Caco-2 (cell line): ENCODE results near the gene MRPL33. TPM values are rescaled to one million over a fixed set of nuclear protein-coding genes. Genes with fewer than 3 reads are reported as not detected.

Source experiments
- BruUV-seq: library from RNA; stranded (reverse); fragments of 400-500 nt; replicated peaks from 2 replicates; lab custom pipeline; 2021; lab: Mats Ljungman, UMichigan
- CTCF ChIA-PET: fragments of 300-600 bp; sonication (Branson Sonifier 250); formaldehyde crosslinking; loops from one replicate; lab custom pipeline; 2022; ENCODE audit warnings: antibody characterized with exemption; lab: Charles Lee
- POLR2A ChIA-PET: fragments of 300-600 bp; sonication (Branson Sonifier 250); formaldehyde crosslinking; loops from one replicate; lab custom pipeline; 2022; ENCODE audit warnings: antibody characterized with exemption; lab: Charles Lee
- DNase-seq, 2 experiments: peaks; one replicate each; pipeline versions ENCODE4 v3.0.0 to v3.0.0-alpha.2; 2020 to 2022
- H3K27me3 ChIP-seq: replicated peaks from 2 replicates; pipeline ENCODE4 v1.6.0; 2011; ENCODE audit warnings: low read length; ENCODE audit not compliant: control insufficient read depth, insufficient read depth
- H3K36me3 ChIP-seq: 2 replicates; pipeline ENCODE4 v1.5.1; 2011; ENCODE audit warnings: low read length; ENCODE audit not compliant: control insufficient read depth, insufficient read depth
- H3K4me1 ChIP-seq: fragments of 250-450 bp; sonication (Bioruptor Pico); 2 replicates; pipeline ENCODE4 v1.5.1; 2020; ENCODE audit warnings: mild to moderate bottlenecking
- H3K4me3 ChIP-seq: 2 replicates; pipeline ENCODE4 v1.5.1; 2011; ENCODE audit warnings: low read depth, mild to moderate bottlenecking, control low read depth, low read length
- H3K9me3 ChIP-seq: fragments of 250-450 bp; sonication (Bioruptor Pico); 2 replicates; pipeline ENCODE4 v1.5.1; 2020; ENCODE audit warnings: mild to moderate bottlenecking, moderate library complexity
- H3K27ac Mint-ChIP-seq: one replicate; pipeline ENCODE4 v1.8.0; 2022; ENCODE audit warnings: mixed read lengths; ENCODE audit not compliant: unreplicated experiment
- H3K27me3 Mint-ChIP-seq: one replicate; pipeline ENCODE4 v1.8.0; 2022; ENCODE audit warnings: mixed read lengths; ENCODE audit not compliant: insufficient read depth, unreplicated experiment
- H3K36me3 Mint-ChIP-seq: one replicate; pipeline ENCODE4 v1.8.0; 2022; ENCODE audit warnings: mild to moderate bottlenecking, mixed read lengths; ENCODE audit not compliant: insufficient read depth, unreplicated experiment
- H3K4me1 Mint-ChIP-seq: one replicate; pipeline ENCODE4 v1.8.0; 2022; ENCODE audit warnings: low read depth, mixed read lengths; ENCODE audit not compliant: unreplicated experiment
- H3K4me3 Mint-ChIP-seq: one replicate; pipeline ENCODE4 v1.8.0; 2022; ENCODE audit warnings: mild to moderate bottlenecking, moderate library complexity, mixed read lengths; ENCODE audit not compliant: unreplicated experiment
- H3K9me3 Mint-ChIP-seq: one replicate; pipeline ENCODE4 v1.8.0; 2022; ENCODE audit warnings: mixed read lengths; ENCODE audit not compliant: unreplicated experiment
- intact Hi-C: fragments of 100-400 bp; cut with micrococcal nuclease; formaldehyde crosslinking; loops from one replicate; pipeline ENCODE4 v1.10.0; 2022; ENCODE audit not compliant: unreplicated experiment
- total RNA-seq: library from RNA; stranded (reverse); gene quantifications from 2 replicates; pipeline ENCODE4 v1.2.3, GENCODE V29; 2022
- TF ChIP-seq, protein P1 (sequence below), 2 experiments: fragments of 200-600 bp in 1 of 2; IDR thresholded peaks; 1 replicate in 1 of 2; 2 replicates in 1 of 2; pipeline versions ENCODE4 v1.5.1 to v1.8.0; 2011 to 2022; ENCODE audit warnings: antibody characterized with exemption in 1 of 2, control low read depth in 1 of 2, inconsistent platforms in 1 of 2, low read depth in 1 of 2, low read length in 1 of 2, mild to moderate bottlenecking in 1 of 2, moderate library complexity in 1 of 2; ENCODE audit not compliant: insufficient read depth in 1 of 2, severe bottlenecking in 1 of 2, unreplicated experiment in 1 of 2

Gene MRPL33
- total RNA-seq, 1 experiment from 2014 or later: 84.9 TPM

DNA sequence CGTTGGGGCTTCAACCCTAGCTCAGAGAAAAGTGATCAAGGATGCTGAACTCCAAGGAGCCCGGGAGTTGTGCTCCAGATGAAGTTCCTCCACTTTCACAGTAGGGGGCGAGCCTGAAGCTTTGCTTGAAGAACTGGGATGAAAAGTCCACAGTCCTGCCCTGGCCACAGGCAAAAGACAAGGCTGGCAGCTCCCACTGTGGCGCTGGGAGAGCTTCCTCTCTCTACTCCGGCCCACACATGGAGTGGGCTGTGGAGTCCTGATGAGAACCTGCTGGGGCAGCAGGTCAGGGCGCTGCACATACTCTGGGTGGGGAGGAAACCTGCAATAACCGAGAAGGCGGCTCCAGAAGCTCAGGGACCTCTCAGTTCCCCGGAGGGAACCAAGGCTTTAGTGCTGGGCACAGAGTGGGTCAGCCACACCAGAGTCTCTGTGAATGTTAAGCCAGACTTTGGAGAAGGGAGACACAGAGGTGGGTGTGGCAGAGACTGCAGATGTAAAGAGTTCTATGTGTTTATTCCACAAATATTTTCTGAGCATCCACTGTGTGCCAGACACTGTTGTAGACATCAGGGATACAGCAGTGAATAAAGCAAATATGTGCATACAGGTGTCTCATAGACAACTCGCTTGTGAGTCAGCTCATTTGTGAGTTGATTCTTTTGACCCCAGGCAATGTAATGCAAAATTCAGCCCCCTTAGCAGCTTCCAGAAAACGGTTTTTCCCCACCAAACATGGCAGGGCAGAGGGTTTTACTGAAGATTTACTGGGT is 48.0 kb upstream of the MRPL33 start:
- Histone ChIP-seq H3K9me3 (no peaks in the 10 kb centered on the region), H3K36me3 (no peaks in the 10 kb centered on the region), H3K4me1 (peaks cover 60% of the 10 kb centered on the region), H3K4me3 (no peak overlapping the region), H3K27me3 (no peaks in the 10 kb centered on the region)
- TF ChIP-seq, protein P1, sequence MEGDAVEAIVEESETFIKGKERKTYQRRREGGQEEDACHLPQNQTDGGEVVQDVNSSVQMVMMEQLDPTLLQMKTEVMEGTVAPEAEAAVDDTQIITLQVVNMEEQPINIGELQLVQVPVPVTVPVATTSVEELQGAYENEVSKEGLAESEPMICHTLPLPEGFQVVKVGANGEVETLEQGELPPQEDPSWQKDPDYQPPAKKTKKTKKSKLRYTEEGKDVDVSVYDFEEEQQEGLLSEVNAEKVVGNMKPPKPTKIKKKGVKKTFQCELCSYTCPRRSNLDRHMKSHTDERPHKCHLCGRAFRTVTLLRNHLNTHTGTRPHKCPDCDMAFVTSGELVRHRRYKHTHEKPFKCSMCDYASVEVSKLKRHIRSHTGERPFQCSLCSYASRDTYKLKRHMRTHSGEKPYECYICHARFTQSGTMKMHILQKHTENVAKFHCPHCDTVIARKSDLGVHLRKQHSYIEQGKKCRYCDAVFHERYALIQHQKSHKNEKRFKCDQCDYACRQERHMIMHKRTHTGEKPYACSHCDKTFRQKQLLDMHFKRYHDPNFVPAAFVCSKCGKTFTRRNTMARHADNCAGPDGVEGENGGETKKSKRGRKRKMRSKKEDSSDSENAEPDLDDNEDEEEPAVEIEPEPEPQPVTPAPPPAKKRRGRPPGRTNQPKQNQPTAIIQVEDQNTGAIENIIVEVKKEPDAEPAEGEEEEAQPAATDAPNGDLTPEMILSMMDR (IDR thresholded peaks at IDR 0.05; ENCODE audit: insufficient read depth in 1 of 2, low read depth in 1 of 2, low read length in 1 of 2, severe bottlenecking in 1 of 2, unreplicated experiment in 1 of 2): peak; percentile 85 to 87
- peak; percentile 78 to 81 for DNase-seq
- H3K27ac Mint-ChIP-seq: peak overlapping the region; percentile 80
- H3K36me3 Mint-ChIP-seq: no peaks in the 10 kb centered on the region
- peaks cover 48% of the 10 kb centered on the region for H3K4me1 Mint-ChIP-seq
- intact Hi-C loops: loop anchor here (1.0 to 2.0 kb wide), 4 partner anchors 21 to 696 kb away; no protein-coding TSS in a partner anchor
- H3K27me3 Mint-ChIP-seq: no peaks in the 10 kb centered on the region
- H3K4me3 Mint-ChIP-seq: no peak overlapping the region
- BruUV-seq: no TSS peak
- ChIA-PET POLR2A (interaction anchor here (0.5 to 2.2 kb wide), 8 partner anchors 13 to 673 kb away, joined by 3 to 25 read pairs (median 4); partner anchors contain the start of gene MRPL33), CTCF (interaction anchor here (0.5 to 3.1 kb wide), 23 partner anchors 10 to 873 kb away, joined by 3 to 50 read pairs (median 4); partner anchors contain the start of genes BABAM2, MRPL33 and RBKS)
- H3K9me3 Mint-ChIP-seq: no peaks in the 10 kb centered on the region

DNA sequence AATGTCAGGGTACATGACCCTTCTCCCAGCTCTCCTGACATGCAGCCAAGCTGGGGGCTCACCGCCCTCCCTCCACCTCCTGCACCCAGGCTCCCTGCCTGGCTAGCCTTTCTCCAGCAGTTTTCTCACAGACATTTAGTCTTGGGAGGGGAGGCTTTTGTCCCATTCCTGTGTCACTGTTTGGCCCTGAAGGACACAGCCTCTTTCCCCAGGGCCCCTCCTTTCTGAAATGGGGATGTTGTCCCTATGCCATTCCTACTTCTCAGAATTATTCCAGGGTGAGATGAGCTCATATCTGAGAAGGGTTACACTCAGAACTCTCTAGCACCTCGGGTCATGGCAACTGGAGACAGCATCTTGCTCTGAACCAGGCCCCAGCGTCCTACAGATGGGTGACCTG is 47.3 kb upstream of the MRPL33 start:
- TF ChIP-seq, protein P1 (IDR thresholded peaks at IDR 0.05; ENCODE audit: insufficient read depth in 1 of 2, low read depth in 1 of 2, low read length in 1 of 2, severe bottlenecking in 1 of 2, unreplicated experiment in 1 of 2): no peak
- no peak overlapping the region for H3K4me3 Mint-ChIP-seq
- Histone ChIP-seq H3K4me1 (peaks cover 66% of the 10 kb centered on the region), H3K9me3 (no peaks in the 10 kb centered on the region), H3K4me3 (no peak overlapping the region), H3K27me3 (no peaks in the 10 kb centered on the region), H3K36me3 (no peaks in the 10 kb centered on the region)
- H3K27ac Mint-ChIP-seq: peak overlapping the region; percentile 80
- no peaks in the 10 kb centered on the region for H3K27me3 Mint-ChIP-seq
- intact Hi-C loops: no loop called here
- no peak for DNase-seq
- CTCF ChIA-PET: interaction anchor here (0.9 to 3.1 kb wide), 7 partner anchors 12 to 48 kb away, joined by 3 to 50 read pairs (median 6); partner anchors contain the start of gene MRPL33
- H3K4me1 Mint-ChIP-seq: peaks cover 54% of the 10 kb centered on the region
- BruUV-seq: no TSS peak
- POLR2A ChIA-PET: interaction anchor here (0.5 to 2.2 kb wide), 4 partner anchors 14 to 29 kb away, joined by 3 to 25 read pairs (median 7); no protein-coding TSS in a partner anchor
- H3K9me3 Mint-ChIP-seq: no peaks in the 10 kb centered on the region
- H3K36me3 Mint-ChIP-seq: no peaks in the 10 kb centered on the region

DNA sequence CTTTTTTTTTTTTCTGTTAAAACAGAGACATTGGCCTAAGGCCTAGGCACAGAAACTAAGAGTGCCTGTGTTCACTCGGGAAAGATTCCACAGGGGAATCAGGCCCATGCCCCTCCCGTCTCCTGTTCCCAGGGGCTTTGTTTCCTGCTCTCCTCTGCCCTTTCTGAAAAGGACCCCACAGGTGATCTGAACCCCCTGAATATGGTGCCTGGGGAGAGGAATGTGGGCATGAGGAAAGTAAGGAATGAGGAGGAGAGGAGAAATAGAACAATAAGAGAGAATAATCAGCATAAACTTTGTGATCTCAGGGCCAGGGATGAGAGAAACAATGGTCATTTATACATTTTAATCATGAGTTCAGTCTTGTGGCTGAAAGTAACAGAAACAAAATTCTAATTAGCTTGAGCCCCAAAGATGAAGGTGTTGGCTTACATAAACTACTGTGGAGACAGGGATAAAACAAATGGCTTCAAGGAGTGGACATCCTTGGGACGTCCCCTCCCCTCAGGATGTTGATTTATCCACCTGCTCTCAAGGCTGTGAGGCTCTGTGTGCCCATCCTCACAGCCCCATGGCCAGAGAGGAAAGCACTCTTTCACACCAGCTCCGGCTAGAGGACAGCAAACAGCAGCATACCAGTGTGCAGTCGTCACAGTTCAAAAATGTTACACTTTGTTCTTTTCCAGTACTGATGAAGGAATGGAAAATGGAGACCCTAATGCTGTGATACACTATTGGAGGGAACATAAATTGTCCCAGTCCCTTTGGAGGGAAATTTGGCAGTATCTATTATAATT is 46.4 kb upstream of the MRPL33 start:
- no TSS peak for BruUV-seq
- H3K4me3 Mint-ChIP-seq: no peak overlapping the region
- no peaks in the 10 kb centered on the region for H3K27me3 Mint-ChIP-seq
- Histone ChIP-seq H3K4me1 (peaks cover 64% of the 10 kb centered on the region), H3K36me3 (no peaks in the 10 kb centered on the region), H3K9me3 (no peaks in the 10 kb centered on the region), H3K27me3 (no peaks in the 10 kb centered on the region), H3K4me3 (no peak overlapping the region)
- no peaks in the 10 kb centered on the region for H3K9me3 Mint-ChIP-seq
- CTCF ChIA-PET: interaction anchor here (0.5 to 3.1 kb wide), 4 partner anchors 11 to 42 kb away, joined by 3 to 50 read pairs (median 3); no protein-coding TSS in a partner anchor
- H3K36me3 Mint-ChIP-seq: no peaks in the 10 kb centered on the region
- intact Hi-C loops: no loop called here
- H3K27ac Mint-ChIP-seq: peak overlapping the region; percentile 80
- peaks cover 55% of the 10 kb centered on the region for H3K4me1 Mint-ChIP-seq
- TF ChIP-seq, protein P1 (IDR thresholded peaks at IDR 0.05; ENCODE audit: insufficient read depth in 1 of 2, low read depth in 1 of 2, low read length in 1 of 2, severe bottlenecking in 1 of 2, unreplicated experiment in 1 of 2): no peak
- DNase-seq: peak in 1 of 2 experiments; percentile 52
- POLR2A ChIA-PET: interaction anchor here (0.5 to 1.0 kb wide), 3 partner anchors 10 to 27 kb away, joined by 3 to 8 read pairs (median 3); no protein-coding TSS in a partner anchor
